ENCODE data around the gene FOXC2.

DNA sequence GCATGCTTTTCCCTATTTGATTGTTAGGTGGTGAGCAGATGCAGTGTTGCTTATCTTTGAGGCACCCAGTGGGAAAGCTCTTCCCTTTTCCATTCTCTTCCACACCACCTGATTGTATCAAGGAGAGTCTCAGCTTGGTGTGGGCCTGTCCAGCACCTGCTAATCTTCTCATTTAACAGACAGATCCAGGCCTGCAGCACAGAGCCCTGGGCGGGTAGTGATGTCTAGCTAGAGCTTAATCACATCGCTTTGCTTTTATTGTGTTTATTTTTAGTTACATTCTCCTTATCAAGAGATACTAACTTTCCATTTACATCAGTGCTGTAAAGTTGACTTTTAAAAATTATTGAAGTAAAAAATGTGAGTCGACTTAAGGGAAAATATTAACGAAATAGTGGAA is 35.9 kb downstream of the FOXC2 start:
- TF ChIP-seq POLR2AphosphoS5 (IDR thresholded peaks at IDR 0.05; ENCODE audit: low read depth, low read length) (no peak), SIN3A (IDR thresholded peaks at IDR 0.05; ENCODE audit: borderline replicate concordance, insufficient read depth, low read depth, low read length) (no peak)
- TF ChIP-seq, protein P1, sequence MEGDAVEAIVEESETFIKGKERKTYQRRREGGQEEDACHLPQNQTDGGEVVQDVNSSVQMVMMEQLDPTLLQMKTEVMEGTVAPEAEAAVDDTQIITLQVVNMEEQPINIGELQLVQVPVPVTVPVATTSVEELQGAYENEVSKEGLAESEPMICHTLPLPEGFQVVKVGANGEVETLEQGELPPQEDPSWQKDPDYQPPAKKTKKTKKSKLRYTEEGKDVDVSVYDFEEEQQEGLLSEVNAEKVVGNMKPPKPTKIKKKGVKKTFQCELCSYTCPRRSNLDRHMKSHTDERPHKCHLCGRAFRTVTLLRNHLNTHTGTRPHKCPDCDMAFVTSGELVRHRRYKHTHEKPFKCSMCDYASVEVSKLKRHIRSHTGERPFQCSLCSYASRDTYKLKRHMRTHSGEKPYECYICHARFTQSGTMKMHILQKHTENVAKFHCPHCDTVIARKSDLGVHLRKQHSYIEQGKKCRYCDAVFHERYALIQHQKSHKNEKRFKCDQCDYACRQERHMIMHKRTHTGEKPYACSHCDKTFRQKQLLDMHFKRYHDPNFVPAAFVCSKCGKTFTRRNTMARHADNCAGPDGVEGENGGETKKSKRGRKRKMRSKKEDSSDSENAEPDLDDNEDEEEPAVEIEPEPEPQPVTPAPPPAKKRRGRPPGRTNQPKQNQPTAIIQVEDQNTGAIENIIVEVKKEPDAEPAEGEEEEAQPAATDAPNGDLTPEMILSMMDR (IDR thresholded peaks at IDR 0.05), result no peak

Data from Panc1 (cell line).